ENCODE measurements around the gene SH3TC2.

DNA sequence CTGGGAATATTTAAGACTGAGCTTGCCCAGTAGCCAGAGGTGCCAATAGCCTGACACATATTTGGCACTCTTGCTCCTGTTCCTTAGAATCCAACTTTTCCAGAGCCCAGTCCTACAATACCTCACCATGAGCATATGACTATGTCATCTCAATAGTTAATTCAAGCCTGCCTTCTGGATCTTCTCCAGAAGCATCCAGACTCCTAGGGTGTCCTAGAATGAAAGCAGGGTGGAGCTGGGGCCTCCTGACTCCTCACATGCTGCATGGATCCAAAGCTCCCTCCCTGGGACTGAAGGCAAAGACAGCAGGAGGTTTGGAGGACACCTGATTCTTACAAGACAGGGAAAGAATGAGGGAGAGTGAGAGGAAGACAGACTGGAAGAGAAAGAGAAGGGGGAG, 37.9 kb downstream of the SH3TC2 start:
- TF ChIP-seq, protein P1, sequence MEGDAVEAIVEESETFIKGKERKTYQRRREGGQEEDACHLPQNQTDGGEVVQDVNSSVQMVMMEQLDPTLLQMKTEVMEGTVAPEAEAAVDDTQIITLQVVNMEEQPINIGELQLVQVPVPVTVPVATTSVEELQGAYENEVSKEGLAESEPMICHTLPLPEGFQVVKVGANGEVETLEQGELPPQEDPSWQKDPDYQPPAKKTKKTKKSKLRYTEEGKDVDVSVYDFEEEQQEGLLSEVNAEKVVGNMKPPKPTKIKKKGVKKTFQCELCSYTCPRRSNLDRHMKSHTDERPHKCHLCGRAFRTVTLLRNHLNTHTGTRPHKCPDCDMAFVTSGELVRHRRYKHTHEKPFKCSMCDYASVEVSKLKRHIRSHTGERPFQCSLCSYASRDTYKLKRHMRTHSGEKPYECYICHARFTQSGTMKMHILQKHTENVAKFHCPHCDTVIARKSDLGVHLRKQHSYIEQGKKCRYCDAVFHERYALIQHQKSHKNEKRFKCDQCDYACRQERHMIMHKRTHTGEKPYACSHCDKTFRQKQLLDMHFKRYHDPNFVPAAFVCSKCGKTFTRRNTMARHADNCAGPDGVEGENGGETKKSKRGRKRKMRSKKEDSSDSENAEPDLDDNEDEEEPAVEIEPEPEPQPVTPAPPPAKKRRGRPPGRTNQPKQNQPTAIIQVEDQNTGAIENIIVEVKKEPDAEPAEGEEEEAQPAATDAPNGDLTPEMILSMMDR (IDR thresholded peaks at IDR 0.05) = no peak
- TF ChIP-seq POLR2A (IDR thresholded peaks at IDR 0.05) = no peak

Measured in breast epithelium (tissue), 3 donors.